Fibroblast of lung (primary cell): ENCODE data around the gene HTR7. TPM values are rescaled to one million over a fixed set of nuclear protein-coding genes. Genes with fewer than 3 reads are reported as not detected.

ENCODE experiments used
- DNase-seq, 2 donors: peaks; one replicate each; pipeline versions ENCODE4 v3.0.0 to v3.0.0-alpha.2; 2010; ENCODE audit warnings: low read depth in 2 of 2
- H2AFZ ChIP-seq: 2 replicates; pipeline ENCODE4 v1.5.1; 2012; ENCODE audit warnings: low read length, control low read depth, inconsistent platforms
- H3K27ac ChIP-seq: 2 replicates; pipeline ENCODE4 v1.5.1; 2011; ENCODE audit warnings: low read length, control low read depth; ENCODE audit not compliant: insufficient read depth
- H3K27me3 ChIP-seq: 2 replicates; pipeline ENCODE4 v1.5.1; 2011; ENCODE audit warnings: mild to moderate bottlenecking, low read length; ENCODE audit not compliant: control insufficient read depth, insufficient read depth
- H3K36me3 ChIP-seq: 2 replicates; pipeline ENCODE4 v1.5.1; 2011; ENCODE audit warnings: low read length; ENCODE audit not compliant: control insufficient read depth, insufficient read depth
- H3K4me1 ChIP-seq: 2 replicates; pipeline ENCODE4 v1.5.1; 2011; ENCODE audit warnings: low read length; ENCODE audit not compliant: control insufficient read depth, insufficient read depth; ENCODE audit errors: extremely low read depth
- H3K4me2 ChIP-seq: 2 replicates; pipeline ENCODE4 v1.5.1; 2011; ENCODE audit warnings: low read length, control low read depth; ENCODE audit not compliant: insufficient read depth; ENCODE audit errors: extremely low read depth
- H3K4me3 ChIP-seq, 4 experiments: fragments of 200-600 bp in 1 of 4; sonication (generic) in 1 of 4; replicated peaks in 1 of 4; 2 replicates each; pipeline ENCODE4 v1.5.1; 2011 to 2016; ENCODE audit warnings: low read length in 4 of 4, low read depth in 3 of 4, mild to moderate bottlenecking in 3 of 4, control low read depth in 2 of 4, inconsistent platforms in 1 of 4, mixed read lengths in 1 of 4; ENCODE audit not compliant: insufficient read depth in 1 of 4; ENCODE audit errors: control extremely low read depth in 1 of 4
- H3K79me2 ChIP-seq: 2 replicates; pipeline ENCODE4 v1.5.1; 2012; ENCODE audit warnings: mild to moderate bottlenecking, low read length, inconsistent platforms; ENCODE audit not compliant: control insufficient read depth, insufficient read depth
- H3K9ac ChIP-seq: 2 replicates; pipeline ENCODE4 v1.5.1; 2011; ENCODE audit warnings: mild to moderate bottlenecking, low read length, control low read depth; ENCODE audit not compliant: insufficient read depth
- H3K9me3 ChIP-seq: 2 replicates; pipeline ENCODE4 v1.5.1; 2012; ENCODE audit warnings: low read depth, low read length; ENCODE audit not compliant: control insufficient read depth, insufficient read depth
- H4K20me1 ChIP-seq: 2 replicates; pipeline ENCODE4 v1.5.1; 2011; ENCODE audit warnings: low read length; ENCODE audit not compliant: control insufficient read depth, insufficient read depth; ENCODE audit errors: extremely low read depth
- CTCF ChIP-seq, 2 donors: IDR thresholded peaks in 1 of 2; conservative IDR thresholded peaks in 1 of 2; 1 replicate in 1 of 2; 2 replicates in 1 of 2; pipeline ENCODE4 v1.5.1; 2011 to 2012; ENCODE audit warnings: low read length in 2 of 2, control low read depth in 1 of 2, inconsistent platforms in 1 of 2, low read depth in 1 of 2, mild to moderate bottlenecking in 1 of 2
- EZH2 ChIP-seq: IDR thresholded peaks from 2 replicates; pipeline ENCODE4 v1.5.1; 2012; ENCODE audit warnings: low read length, control low read depth, mild to moderate bottlenecking; ENCODE audit errors: missing control alignments
- polyA plus RNA-seq, 2 donors: library from polyadenylated mRNA; depleted of rRNA in 1 of 2; stranded (reverse) in 1 of 2; unstranded in 1 of 2; fragments of >200 nt; gene quantifications; 2 replicates each; pipeline ENCODE4 v1.2.1, GENCODE V29; 2011 to 2012; ENCODE audit warnings: missing spikeins in 1 of 2
- total RNA-seq: library from RNA; depleted of rRNA; stranded (reverse); fragments of >200 nt; gene quantifications from 2 replicates; pipeline ENCODE4 v1.2.1, GENCODE V29; 2014

The HTR7 gene
- total and polyA plus RNA-seq, 2 donors (not counting 1 experiment from before 2014, with no cell fraction given) = 0.83 to 1.3 TPM

GRCh38 chr10:90860790-90861189 lies 3.0 kb upstream of the HTR7 start:
- Histone ChIP-seq H3K79me2 (no peaks in the 10 kb centered on the region), H3K27me3 (peaks cover 3% of the 10 kb centered on the region), H3K4me3 (no peak overlapping the region), H3K4me1 (peaks cover 3% of the 10 kb centered on the region), H3K4me2 (no peak overlapping the region), H3K36me3 (no peaks in the 10 kb centered on the region), H3K27ac (no peak overlapping the region), H4K20me1 (no peaks in the 10 kb centered on the region), H2AFZ (no peak overlapping the region), H3K9ac (no peak overlapping the region), H3K9me3 (no peaks in the 10 kb centered on the region)
- no peak for DNase-seq
- TF ChIP-seq EZH2 = no peak

- Histone ChIP-seq H3K27me3 (peaks cover 3% of the 10 kb centered on the region), H4K20me1 (no peaks in the 10 kb centered on the region), H3K36me3 (no peaks in the 10 kb centered on the region), H3K9me3 (no peaks in the 10 kb centered on the region), H3K9ac (no peak overlapping the region), H3K4me3 (peak overlapping the region in 1 of 4 experiments; percentile 25), H3K4me1 (peaks cover 3% of the 10 kb centered on the region), H3K4me2 (no peak overlapping the region), H2AFZ (no peak overlapping the region), H3K79me2 (no peaks in the 10 kb centered on the region), H3K27ac (no peak overlapping the region)
- no peak for TF ChIP-seq EZH2
- no peak for TF ChIP-seq CTCF (conservative IDR thresholded peaks at IDR 0.05 in 1 of 2, IDR thresholded peaks at IDR 0.05 in 1 of 2; ENCODE audit: low read depth in 1 of 2, low read length in 2 of 2)
- DNase-seq = peak; percentile 83 to 85
Measured at GRCh38 chr10:90859321-90859751, 1.5 kb upstream of the HTR7 start.

GRCh38 chr10:90858461-90858968 lies 676 bp upstream of the HTR7 start:
- H3K36me3 ChIP-seq = no peaks in the 10 kb centered on the region
- H3K4me3 ChIP-seq = peak overlapping the region; percentile 52 to 68 (median 60)
- H3K27ac ChIP-seq = no peak overlapping the region
- DNase-seq = no peak
- no peaks in the 10 kb centered on the region for H3K9me3 ChIP-seq
- peak overlapping the region; percentile 80 for H2AFZ ChIP-seq
- H4K20me1 ChIP-seq = no peaks in the 10 kb centered on the region
- H3K27me3 ChIP-seq = peaks cover 3% of the 10 kb centered on the region
- H3K4me1 ChIP-seq = peaks cover 3% of the 10 kb centered on the region
- no peaks in the 10 kb centered on the region for H3K79me2 ChIP-seq
- peak overlapping the region; percentile 79 for H3K4me2 ChIP-seq
- H3K9ac ChIP-seq = no peak overlapping the region
- TF ChIP-seq EZH2 (no peak), CTCF (conservative IDR thresholded peaks at IDR 0.05 in 1 of 2, IDR thresholded peaks at IDR 0.05 in 1 of 2; ENCODE audit: low read depth in 1 of 2, low read length in 2 of 2) (no peak)
